Activated CD8-positive, alpha-beta T cell treated with anti-CD3 and anti-CD28 coated beads, Interleukin-2, amount 10 ng/mL, durations not matched to agents 7 days and 5 days (primary cell): ENCODE results near the gene MRPS6. TPM values are rescaled to one million over a fixed set of nuclear protein-coding genes. Genes with fewer than 3 reads are reported as not detected.
A peak's percentile ranks its signal among the peaks of the same experiment; 100 is the strongest.

Experiments used
- ATAC-seq: fragments of 150-1000 bp; cut with Tn5 transposase; one replicate; pipeline ENCODE4 v1.10.0; 2021; ENCODE audit warnings: moderate library complexity
- CTCF ChIA-PET: fragments of 350-600 bp; sonication (Branson Sonifier 250); formaldehyde crosslinking; loops from one replicate; lab custom pipeline; 2021; ENCODE audit warnings: antibody characterized with exemption; lab: Charles Lee
- POLR2A ChIA-PET: fragments of 350-600 bp; sonication (Branson Sonifier 250); formaldehyde crosslinking; loops from one replicate; lab custom pipeline; 2021; ENCODE audit warnings: antibody characterized with exemption; lab: Charles Lee
- DNase-seq: peaks from one replicate; pipeline ENCODE4 v3.0.0-alpha.2; 2020
- H3K27ac Mint-ChIP-seq: one replicate; pipeline ENCODE4 v1.8.0; 2021; ENCODE audit warnings: mild to moderate bottlenecking, mixed read lengths
- H3K27me3 Mint-ChIP-seq: one replicate; pipeline ENCODE4 v1.8.0; 2021; ENCODE audit warnings: low read depth, mixed read lengths
- H3K36me3 Mint-ChIP-seq: one replicate; pipeline ENCODE4 v1.8.0; 2021; ENCODE audit warnings: low read depth, mixed read lengths
- H3K4me1 Mint-ChIP-seq: one replicate; pipeline ENCODE4 v1.8.0; 2021; ENCODE audit warnings: low read depth, mixed read lengths
- H3K4me3 Mint-ChIP-seq: one replicate; pipeline ENCODE4 v1.8.0; 2021; ENCODE audit warnings: mild to moderate bottlenecking, mixed read lengths
- H3K9me3 Mint-ChIP-seq: one replicate; pipeline ENCODE4 v1.8.0; 2022; ENCODE audit warnings: mixed read lengths; ENCODE audit not compliant: insufficient read depth
- total RNA-seq, 2 experiments: library from RNA; stranded (reverse); gene quantifications; one replicate each; pipeline ENCODE4 v1.2.3, GENCODE V29; 2021

The MRPS6 gene
- total RNA-seq, 2 experiments from 2014 or later: 80.2 to 84.3 TPM

DNA sequence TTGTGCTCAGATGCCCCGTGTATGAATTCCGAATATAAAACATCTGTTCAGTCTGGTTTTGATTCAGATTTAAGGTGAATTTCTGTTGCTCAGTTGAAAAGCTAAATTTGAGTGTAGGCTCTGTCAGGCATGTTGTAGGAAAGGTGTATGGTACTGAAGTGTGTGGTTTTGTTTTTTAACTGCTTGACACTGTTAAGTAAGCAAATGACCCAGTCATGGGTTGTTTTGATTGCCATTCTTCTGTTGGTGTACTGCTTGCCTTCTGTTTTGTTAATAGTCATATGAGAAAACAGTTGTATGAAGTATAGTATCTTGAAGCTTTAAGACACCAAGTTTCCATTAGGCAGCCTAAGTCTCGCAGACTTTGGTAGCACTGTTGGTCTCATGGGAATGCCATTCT is 10.0 kb downstream of the MRPS6 start:
- ChIA-PET CTCF (interaction anchor here (1.1 to 3.6 kb wide), 3 partner anchors 9 to 159 kb away, joined by 3 to 21 read pairs (median 6); no protein-coding TSS in a partner anchor), POLR2A (interaction anchor here (0.6 kb wide), 2 partner anchors 46 to 196 kb away, joined by 3 read pairs; no protein-coding TSS in a partner anchor)
- no peak for DNase-seq
- ATAC-seq: no peak
- Mint-ChIP-seq H3K9me3 (no peaks in the 10 kb centered on the region), H3K27ac (no peak overlapping the region), H3K27me3 (no peaks in the 10 kb centered on the region), H3K4me3 (no peak overlapping the region), H3K4me1 (peaks cover 65% of the 10 kb centered on the region), H3K36me3 (peaks cover 56% of the 10 kb centered on the region)

DNA sequence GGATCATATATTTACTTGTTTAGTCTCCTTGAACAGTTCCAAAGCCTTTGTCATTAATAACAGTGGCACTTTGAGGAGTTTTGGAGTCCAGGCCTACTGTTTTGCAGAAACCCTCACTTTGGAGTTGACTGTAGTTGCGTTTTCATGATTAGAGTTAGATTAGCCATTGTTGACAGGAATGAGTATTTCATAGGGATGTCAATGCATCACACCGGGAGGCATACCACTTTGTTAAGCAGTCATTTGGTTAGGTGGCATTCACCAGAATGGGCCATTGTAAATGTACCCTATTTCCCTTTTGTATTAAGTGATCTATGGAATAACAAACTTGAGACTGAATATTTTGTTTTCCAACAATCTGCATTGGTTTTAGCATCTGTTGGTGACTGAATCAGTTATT is 11.8 kb downstream of the MRPS6 start:
- Mint-ChIP-seq H3K36me3 (peaks cover 49% of the 10 kb centered on the region), H3K4me1 (peaks cover 61% of the 10 kb centered on the region), H3K27me3 (no peaks in the 10 kb centered on the region), H3K9me3 (no peaks in the 10 kb centered on the region), H3K4me3 (no peak overlapping the region), H3K27ac (no peak overlapping the region)
- POLR2A ChIA-PET: no interaction called here
- ATAC-seq (no peak), DNase-seq (no peak)
- CTCF ChIA-PET: no interaction called here

DNA sequence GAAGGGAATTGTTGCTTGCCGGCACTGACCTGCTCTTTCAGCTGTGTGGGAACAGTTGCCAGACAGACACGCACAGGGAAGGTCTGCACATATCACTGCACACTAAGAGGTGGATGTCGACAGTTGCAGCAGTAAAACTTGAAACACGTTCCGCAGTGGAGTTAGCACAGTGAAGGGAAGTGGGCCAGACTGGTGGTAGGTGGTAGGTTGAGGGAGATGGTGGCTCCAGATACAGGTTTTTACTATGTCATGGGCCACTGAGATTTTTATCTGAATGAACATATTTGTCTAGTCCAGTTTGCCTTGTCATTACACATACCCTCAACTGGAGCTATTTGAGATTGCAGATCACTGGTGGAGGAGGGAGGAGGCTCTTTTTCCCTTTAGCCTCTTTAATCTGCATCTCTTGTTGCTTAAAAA is 13.5 kb downstream of the MRPS6 start:
- no peaks in the 10 kb centered on the region for H3K27me3 Mint-ChIP-seq
- ATAC-seq (peak; percentile 67), DNase-seq (peak; percentile 46)
- CTCF ChIA-PET: interaction anchor here (0.9 to 1.7 kb wide), 6 partner anchors 11 to 261 kb away, joined by 3 to 7 read pairs (median 4); partner anchors contain the start of genes MRPS6 and SLC5A3
- no peak overlapping the region for H3K4me3 Mint-ChIP-seq
- H3K27ac Mint-ChIP-seq: no peak overlapping the region
- POLR2A ChIA-PET: interaction anchor here (1.0 to 2.1 kb wide), 3 partner anchors 9 to 155 kb away, joined by 3 to 12 read pairs (median 3); no protein-coding TSS in a partner anchor
- peaks cover 59% of the 10 kb centered on the region for H3K4me1 Mint-ChIP-seq
- H3K36me3 Mint-ChIP-seq: peaks cover 38% of the 10 kb centered on the region
- no peaks in the 10 kb centered on the region for H3K9me3 Mint-ChIP-seq

DNA sequence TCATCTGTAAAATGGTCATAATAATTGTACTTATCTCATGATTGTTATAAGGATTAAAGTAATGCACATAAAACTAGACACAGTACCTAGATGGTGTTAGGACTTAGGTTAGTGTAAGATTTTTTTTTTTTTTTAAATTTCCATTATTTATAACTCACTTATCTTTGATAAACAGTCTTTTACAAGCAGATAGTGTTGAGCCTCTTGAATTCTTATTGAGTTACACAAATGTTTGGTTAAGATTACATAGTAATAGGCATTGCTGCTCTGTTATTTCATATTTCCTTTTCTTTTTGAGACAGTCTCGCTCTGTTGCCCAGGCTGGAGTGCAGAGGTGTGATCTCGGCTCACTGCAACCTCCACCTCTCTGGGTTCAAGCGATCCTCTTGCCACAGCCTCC is 15.4 kb downstream of the MRPS6 start:
- DNase-seq: no peak
- Mint-ChIP-seq H3K4me1 (peaks cover 50% of the 10 kb centered on the region), H3K27ac (peak overlapping the region; percentile 39), H3K4me3 (no peak overlapping the region), H3K36me3 (peaks cover 34% of the 10 kb centered on the region), H3K27me3 (no peaks in the 10 kb centered on the region), H3K9me3 (no peaks in the 10 kb centered on the region)
- ATAC-seq: no peak
- ChIA-PET CTCF (interaction anchor here (0.8 to 1.3 kb wide), 2 partner anchors 114 to 165 kb away, joined by 3 to 5 read pairs; no protein-coding TSS in a partner anchor), POLR2A (no interaction called here)

DNA sequence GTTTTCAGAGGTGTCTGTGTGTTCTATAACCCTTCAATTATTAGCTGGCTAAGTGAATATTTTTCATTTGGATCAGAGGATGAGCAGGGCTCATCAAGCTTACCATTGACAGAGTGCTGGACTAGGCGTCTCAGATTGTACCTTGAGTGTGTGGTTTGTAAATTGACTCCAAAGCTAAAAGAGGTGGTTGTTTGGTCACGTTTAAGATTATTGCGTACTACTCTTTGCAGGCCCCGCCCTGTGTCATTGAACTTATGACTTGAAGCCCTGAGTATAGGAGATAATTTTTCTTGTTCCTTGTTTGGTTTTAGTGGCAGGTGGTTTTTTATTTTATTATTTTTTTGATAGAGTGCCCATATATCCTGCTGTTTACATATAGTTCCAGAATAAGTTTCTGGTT is 17.7 kb downstream of the MRPS6 start:
- Mint-ChIP-seq H3K27ac (no peak overlapping the region), H3K36me3 (peaks cover 42% of the 10 kb centered on the region), H3K9me3 (no peaks in the 10 kb centered on the region), H3K4me1 (peaks cover 43% of the 10 kb centered on the region), H3K27me3 (no peaks in the 10 kb centered on the region), H3K4me3 (no peak overlapping the region)
- ATAC-seq: no peak
- ChIA-PET POLR2A (interaction anchor here (0.8 to 2.0 kb wide), 3 partner anchors 42 to 142 kb away, joined by 3 to 8 read pairs (median 4); no protein-coding TSS in a partner anchor), CTCF (interaction anchor here (0.8 to 6.1 kb wide), 11 partner anchors 9 to 260 kb away, joined by 3 to 62 read pairs (median 11); partner anchors contain the start of genes MRPS6 and SLC5A3)
- no peak for DNase-seq

DNA sequence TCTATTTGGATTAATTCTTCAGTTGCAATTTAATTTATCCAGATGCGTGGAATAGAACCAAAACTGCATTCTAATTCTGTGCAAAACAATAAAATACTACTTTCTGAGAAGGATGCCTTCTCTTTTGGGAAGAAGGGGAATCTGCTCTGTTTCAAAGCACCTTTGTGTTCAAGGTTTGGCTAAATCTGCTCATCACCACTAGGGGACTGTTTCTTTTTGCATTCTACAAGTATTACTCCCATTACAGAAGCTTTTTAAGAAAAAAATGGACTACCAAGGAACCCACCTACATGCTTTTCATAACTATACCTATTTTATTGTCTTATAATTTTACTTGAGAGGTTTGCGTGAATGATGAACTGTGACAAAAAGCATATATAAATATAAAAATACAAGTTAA is 18.2 kb downstream of the MRPS6 start:
- ChIA-PET CTCF (interaction anchor here (1.1 to 6.1 kb wide), 12 partner anchors 8 to 259 kb away, joined by 3 to 62 read pairs (median 11); partner anchors contain the start of genes MRPS6 and SLC5A3), POLR2A (interaction anchor here (0.8 to 2.0 kb wide), 3 partner anchors 41 to 143 kb away, joined by 3 to 8 read pairs (median 4); no protein-coding TSS in a partner anchor)
- Mint-ChIP-seq H3K4me3 (no peak overlapping the region), H3K9me3 (no peaks in the 10 kb centered on the region), H3K27ac (no peak overlapping the region), H3K27me3 (no peaks in the 10 kb centered on the region), H3K36me3 (peaks cover 48% of the 10 kb centered on the region), H3K4me1 (peaks cover 43% of the 10 kb centered on the region)
- ATAC-seq: no peak
- no peak for DNase-seq

DNA sequence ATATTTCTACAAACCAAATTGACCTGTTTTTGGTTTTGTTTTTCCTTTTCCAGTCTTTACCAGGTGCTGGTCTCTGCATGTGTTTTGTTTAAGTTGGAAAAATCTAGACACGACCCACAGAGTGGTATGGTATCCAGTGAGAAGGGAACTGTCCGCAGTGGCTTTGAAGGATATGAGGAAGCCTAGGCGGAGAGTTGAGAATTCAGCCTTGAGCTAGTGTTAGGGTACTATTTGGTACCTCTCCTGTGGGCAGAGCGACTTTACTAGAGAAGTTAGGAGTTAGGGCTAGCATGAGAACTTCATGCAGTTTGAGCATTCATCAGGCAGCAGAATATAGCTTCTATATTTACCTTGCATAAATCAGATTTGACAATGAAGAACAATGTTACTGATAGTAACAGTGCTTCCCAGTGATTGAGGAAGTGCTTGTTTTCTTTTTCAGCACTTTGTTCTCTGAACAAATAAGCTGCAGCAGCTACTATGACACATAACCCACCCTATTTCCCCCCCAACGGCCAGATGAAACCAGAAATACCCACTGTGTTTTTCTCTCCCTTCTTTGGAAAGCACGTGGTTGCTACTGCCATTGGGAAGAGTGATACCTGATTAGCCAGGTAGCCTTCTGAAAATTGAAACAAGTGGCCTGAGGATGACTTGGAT is 19.0 kb downstream of the MRPS6 start:
- Mint-ChIP-seq H3K4me1 (peaks cover 51% of the 10 kb centered on the region), H3K36me3 (peaks cover 56% of the 10 kb centered on the region), H3K27me3 (no peaks in the 10 kb centered on the region), H3K9me3 (no peaks in the 10 kb centered on the region), H3K27ac (peak overlapping the region; percentile 74), H3K4me3 (no peak overlapping the region)
- ChIA-PET CTCF (interaction anchor here (0.7 to 6.1 kb wide), 18 partner anchors 8 to 262 kb away, joined by 3 to 62 read pairs (median 5); partner anchors contain the start of genes MRPS6 and SLC5A3), POLR2A (no interaction called here)
- ATAC-seq: no peak
- DNase-seq: no peak

DNA sequence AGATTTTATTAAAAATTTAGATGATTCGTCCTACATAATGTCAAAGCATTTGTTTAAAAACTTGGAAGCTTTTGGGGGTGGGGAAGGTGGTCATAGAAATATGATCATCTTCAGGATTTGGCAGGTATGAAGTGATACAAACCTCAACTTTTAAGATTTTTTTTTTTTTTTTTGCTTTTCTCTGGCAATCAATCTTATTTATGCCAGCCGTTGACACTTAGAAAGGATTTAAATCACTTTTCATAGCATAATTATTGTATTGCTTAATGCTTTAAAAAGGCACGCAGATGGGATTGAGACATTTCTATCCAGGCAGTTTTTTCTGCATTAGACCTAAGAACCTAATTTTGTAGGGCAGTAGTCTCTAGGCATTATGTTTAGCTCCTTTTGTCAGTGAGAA is 19.7 kb downstream of the MRPS6 start:
- CTCF ChIA-PET: interaction anchor here (0.7 to 6.1 kb wide), 16 partner anchors 7 to 262 kb away, joined by 3 to 62 read pairs (median 6); partner anchors contain the start of genes MRPS6 and SLC5A3
- POLR2A ChIA-PET: no interaction called here
- no peak for ATAC-seq
- Mint-ChIP-seq H3K36me3 (peaks cover 63% of the 10 kb centered on the region), H3K4me3 (no peak overlapping the region), H3K27ac (no peak overlapping the region), H3K4me1 (peaks cover 54% of the 10 kb centered on the region), H3K9me3 (no peaks in the 10 kb centered on the region), H3K27me3 (no peaks in the 10 kb centered on the region)
- no peak for DNase-seq

DNA sequence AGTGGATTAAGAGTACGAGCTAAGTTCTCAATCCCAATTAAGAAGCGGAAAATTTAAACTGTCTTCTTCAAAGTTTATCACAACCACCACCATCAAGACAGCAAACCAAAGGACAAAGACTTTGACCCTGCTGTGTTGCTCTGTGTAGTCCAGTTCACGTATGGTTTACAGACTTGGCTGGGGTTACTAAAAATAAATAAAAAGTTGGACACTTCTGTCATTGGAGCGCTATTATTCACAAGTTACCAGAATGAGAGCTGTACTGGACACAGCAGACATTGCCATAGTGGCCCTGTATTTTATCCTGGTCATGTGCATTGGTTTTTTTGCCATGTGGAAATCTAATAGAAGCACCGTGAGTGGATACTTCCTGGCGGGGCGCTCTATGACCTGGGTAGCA is 21.6 kb downstream of the MRPS6 start:
- ChIA-PET CTCF (interaction anchor here (1.4 to 6.1 kb wide), 3 partner anchors 19 to 253 kb away, joined by 3 to 62 read pairs (median 8); partner anchors contain the start of genes MRPS6 and SLC5A3), POLR2A (interaction anchor here (0.8 to 1.6 kb wide), 2 partner anchors 8 to 19 kb away, joined by 3 read pairs; no protein-coding TSS in a partner anchor)
- no peaks in the 10 kb centered on the region for H3K9me3 Mint-ChIP-seq
- peaks cover 75% of the 10 kb centered on the region for H3K36me3 Mint-ChIP-seq
- no peaks in the 10 kb centered on the region for H3K27me3 Mint-ChIP-seq
- H3K4me3 Mint-ChIP-seq: no peak overlapping the region
- H3K4me1 Mint-ChIP-seq: peaks cover 49% of the 10 kb centered on the region
- DNase-seq (no peak), ATAC-seq (no peak)
- no peak overlapping the region for H3K27ac Mint-ChIP-seq

DNA sequence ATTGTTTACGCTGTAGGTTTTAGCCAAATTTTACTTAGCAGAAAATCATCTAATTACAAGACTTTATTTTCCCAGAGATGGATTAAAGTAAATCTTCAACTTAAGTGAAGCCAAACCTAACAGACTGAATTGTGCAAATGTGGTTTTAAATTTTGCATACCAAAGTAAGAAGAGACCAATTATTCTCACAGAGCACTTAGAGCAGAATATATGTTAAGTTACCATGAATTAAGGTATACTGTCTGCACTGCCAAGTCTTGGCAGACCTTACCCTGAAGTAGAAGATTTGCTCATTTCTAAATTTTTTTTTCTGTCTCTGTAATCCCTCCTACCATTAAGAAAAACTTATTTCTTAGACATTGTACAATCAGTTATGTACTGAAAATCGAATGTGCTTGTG is 24.1 kb downstream of the MRPS6 start:
- ChIA-PET POLR2A (no interaction called here), CTCF (interaction anchor here (2.8 kb wide), 1 partner anchor 173 kb away, joined by 8 read pairs; no protein-coding TSS in a partner anchor)
- Mint-ChIP-seq H3K4me1 (peaks cover 50% of the 10 kb centered on the region), H3K4me3 (no peak overlapping the region), H3K27me3 (no peaks in the 10 kb centered on the region), H3K36me3 (peaks cover 95% of the 10 kb centered on the region), H3K9me3 (no peaks in the 10 kb centered on the region), H3K27ac (no peak overlapping the region)
- ATAC-seq: no peak
- no peak for DNase-seq

DNA sequence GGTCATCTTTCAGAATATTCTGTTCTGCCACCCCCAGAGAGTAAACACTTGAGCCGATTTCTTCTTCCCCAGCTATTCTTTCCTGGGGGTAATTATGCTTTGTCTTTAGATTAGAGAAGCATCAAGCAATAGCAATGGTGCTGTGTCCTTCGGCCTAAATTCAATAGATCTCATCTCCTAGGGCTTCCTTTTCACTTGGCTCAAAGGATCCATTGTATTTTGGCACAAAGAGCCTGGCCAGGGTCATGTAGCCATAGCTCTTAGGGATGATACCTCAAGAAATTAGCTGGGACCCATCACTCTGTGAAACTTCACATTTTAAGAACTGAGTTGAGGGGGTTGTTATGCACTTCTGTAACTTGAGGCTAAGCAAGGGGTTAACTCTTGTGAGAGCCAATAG is 27.0 kb downstream of the MRPS6 start:
- Mint-ChIP-seq H3K27ac (no peak overlapping the region), H3K4me3 (no peak overlapping the region), H3K27me3 (no peaks in the 10 kb centered on the region), H3K9me3 (no peaks in the 10 kb centered on the region), H3K4me1 (peaks cover 41% of the 10 kb centered on the region), H3K36me3 (peaks cover 92% of the 10 kb centered on the region)
- ATAC-seq (no peak), DNase-seq (no peak)
- POLR2A ChIA-PET: no interaction called here
- CTCF ChIA-PET: interaction anchor here (1.1 to 2.8 kb wide), 8 partner anchors 9 to 262 kb away, joined by 3 to 19 read pairs (median 4); no protein-coding TSS in a partner anchor
